Stimulated activated CD8-positive, alpha-beta memory T cell treated with anti-CD3 and anti-CD28 coated beads, Interleukin-12 subunit alpha, Interleukin-12 subunit beta, amount 100 ng/mL, for 4 hours (primary cell): ENCODE results near the gene PITPNM3.
"Not testable (repeated sequence)": the region's sequence is repeated elsewhere in the genome, so short reads cannot be mapped to it uniquely, and the experiment has no call there.

ENCODE experiments used
- DNase-seq: peaks from one replicate; pipeline ENCODE4 v3.0.0-alpha.2; 2020; ENCODE audit warnings: low read depth

Gene PITPNM3

DNA sequence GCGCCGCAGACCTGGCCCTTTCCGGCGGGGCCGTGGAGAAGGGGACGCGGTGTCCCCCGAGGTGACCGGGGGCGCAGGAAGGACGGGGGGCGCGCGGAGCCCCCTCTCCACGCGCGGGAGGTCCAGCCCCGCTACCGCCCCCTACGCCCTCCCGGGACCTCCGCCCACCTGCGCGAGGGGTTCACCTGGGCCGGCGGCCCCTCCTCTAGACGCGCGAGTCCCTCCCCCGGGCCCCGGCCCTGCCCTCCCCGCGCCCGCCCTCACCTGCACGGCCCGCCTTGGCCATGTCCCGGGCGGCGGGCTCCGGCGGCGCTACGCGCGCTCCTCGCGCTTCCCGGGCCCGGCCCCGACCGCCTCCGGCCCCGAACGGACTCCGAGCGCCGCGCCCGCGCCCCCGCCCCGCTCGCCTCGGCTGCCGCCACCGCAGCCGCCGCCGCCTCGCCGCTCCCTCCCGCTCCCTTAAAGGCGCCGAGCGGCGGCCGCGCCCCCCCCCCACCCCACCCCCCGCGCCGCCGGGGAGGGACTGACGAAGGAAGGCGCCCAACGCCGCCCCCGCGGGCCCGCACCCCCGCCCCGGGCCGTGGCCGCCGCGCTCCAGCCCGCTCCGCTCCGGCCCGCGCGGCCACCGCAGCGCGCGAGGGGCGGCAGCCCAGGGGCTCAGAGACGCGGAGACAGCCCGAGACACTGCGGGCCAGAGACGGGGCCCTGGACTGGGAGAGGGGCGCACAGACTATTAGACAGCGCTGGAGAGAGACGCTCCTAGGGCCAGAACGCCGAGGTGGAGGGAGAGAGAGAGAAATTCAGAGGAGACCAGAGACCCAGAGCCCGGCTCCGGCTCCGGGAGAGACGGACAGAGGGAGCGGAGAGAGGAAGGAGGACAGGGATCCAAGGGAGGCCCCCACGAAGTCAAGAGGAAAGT, at the start of gene PITPNM3:
TSS of gene PITPNM3 (minus strand) at position 435 of the 919 bp plus-strand sequence. CDS start at position 286, 149 bp downstream.
- DNase-seq: no peak

DNA sequence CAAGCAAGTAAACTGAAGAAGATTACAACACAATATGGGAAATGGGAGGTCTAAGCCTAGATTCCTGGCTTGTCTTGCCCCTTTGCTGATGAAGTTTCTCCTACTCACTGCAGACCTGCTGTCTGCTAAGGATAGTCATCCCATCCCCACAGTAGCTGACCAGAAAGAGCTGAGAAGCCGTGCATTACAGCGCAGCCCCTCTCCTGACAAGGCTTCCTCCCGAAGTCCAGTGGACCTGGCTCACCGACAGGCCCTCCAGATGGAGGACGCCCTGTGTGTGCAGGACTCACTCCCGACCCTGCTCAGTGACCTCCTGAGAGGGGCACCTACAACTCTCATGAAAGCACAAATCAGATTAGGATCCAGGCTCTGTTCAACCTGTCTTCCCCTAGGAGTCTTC, 48.8 kb upstream of the PITPNM3 start:
- no peak for DNase-seq

DNA sequence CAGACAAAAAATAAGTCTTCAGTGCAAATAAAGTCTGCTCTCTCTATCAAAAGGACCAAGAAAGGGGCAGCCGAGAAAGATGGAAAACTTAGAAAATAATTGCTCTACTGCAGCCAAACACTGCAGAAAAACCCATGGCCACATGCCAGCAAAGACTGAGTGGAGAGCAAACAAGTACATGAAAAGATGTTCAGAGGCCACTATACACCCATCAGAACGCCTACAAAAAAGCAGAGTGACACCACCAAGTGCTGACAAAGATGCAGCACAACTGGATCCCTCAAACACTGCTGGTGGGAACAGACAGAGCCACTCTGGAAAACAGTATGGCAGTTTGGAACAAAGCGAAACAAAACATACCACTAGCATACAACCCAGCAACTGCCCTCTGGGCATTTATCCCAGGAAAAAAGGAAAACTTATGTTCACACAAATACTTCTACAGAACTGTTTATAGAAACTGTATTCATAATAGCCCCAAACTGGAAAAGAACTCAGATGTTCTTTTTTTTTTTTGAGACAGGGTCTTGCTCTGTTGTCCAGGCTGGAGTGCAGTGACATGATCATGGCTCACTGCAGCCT, 47.5 kb upstream of the PITPNM3 start:
- no peak for DNase-seq

DNA sequence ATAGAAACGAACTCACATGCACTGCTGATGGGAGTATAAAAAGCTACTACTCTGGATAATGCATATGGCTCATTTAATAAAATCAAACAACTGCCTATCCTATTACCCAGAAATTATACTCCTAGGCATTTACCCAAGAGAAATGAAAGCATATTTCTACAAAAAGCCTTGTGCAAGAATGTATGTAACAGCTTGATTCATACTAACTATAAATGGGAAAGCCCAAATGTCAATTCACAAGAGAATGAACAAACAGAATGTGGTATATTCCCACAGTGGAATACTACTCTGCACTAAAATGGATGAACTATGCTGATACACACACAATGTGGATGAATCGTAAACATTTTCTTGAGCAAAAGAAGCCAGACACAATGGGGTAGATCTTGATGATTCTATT, 45.8 kb upstream of the PITPNM3 start:
- DNase-seq: no peak

DNA sequence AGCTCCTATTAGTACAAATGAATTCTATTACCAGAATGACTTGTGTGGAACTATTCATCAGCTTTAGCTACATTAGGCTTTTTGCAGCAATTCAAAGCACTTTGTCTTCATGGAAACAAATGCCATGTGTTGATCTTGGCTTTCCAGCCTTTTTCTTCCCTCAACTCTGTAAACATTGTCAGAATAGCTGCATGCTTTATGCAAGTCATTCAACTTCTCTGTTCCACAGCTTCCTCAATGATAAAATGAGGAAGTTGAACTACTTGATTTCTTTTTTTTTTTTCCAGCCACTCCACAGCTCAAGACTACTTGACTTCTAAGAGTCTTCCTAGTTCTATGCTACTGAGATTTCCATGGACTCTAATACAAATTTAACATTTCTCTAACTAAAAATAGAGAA, 43.0 kb upstream of the PITPNM3 start:
- DNase-seq: no peak

DNA sequence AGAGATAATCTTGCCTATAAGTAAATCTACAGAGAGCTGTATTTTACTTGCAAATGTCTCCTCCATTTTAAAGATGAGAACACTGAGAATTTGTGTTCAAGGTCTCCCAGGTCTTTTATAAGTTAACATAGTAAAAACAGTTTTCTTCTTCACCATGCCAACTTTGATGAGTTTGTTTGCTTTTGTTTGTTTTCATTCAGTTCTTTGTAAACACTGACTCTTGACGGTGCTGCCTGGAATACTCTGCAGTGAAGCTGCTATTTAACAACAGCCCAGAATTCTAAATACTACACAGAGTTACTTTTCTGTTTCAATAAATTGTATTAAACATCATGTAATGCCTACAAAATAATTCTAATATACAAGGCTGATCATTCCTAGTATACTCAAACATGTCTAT, 41.4 kb upstream of the PITPNM3 start:
- no peak for DNase-seq

DNA sequence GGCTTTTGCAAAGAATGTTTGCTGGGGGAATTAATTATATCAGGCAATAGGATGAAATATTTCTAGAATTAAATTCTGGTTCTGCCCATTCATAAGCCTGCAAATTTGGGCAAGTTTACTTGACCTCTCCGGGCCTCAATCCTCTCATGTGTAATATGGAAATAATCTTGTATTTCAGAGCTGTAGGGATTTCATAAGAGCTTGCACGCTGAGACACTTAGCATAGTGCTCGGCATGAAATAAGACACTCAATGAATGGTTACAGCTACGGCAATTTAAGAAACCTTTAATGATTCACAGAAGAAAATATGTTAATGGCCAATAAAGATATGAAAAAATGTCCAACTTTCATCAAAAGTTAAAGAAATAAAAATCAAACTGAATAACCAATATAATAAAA, 40.6 kb upstream of the PITPNM3 start:
- no peak for DNase-seq

DNA sequence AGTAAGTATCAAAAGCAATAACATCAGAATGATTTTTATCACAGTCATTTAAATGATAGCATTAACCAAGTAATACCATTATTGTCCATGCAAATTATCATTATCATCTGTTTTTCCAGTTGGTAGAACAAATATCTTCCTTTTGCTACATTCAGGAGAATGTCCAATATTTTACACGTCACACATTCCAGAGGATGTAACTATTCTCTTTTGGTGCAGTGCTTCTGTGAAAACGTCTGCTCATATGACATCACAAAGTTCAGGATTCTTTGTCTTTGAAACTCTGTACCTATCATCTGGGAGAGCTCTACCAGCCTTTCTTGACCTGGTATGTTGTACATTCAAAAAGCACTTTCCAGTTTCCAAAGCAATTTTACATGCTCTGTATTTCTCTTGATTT, 40.2 kb upstream of the PITPNM3 start:
- no peak for DNase-seq

DNA sequence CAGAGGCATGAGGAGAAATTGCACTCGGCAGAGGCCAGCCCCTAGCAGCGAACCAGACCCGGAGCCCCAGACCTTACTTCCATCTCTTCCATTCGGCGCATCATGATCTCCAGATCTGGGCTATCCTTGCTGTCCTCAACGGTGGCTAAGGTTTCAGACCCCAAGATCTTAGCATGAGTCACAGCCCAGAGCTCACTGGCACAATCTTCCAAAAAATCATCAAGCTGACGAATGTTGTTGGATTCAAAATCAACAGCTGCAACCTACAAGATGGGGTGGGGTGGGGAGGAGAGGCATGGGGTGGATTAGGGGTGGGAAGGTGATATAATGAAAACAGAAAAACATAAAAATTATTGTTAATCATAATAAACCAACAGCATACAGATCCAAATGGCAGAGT, 39.7 kb upstream of the PITPNM3 start:
- DNase-seq: no peak

DNA sequence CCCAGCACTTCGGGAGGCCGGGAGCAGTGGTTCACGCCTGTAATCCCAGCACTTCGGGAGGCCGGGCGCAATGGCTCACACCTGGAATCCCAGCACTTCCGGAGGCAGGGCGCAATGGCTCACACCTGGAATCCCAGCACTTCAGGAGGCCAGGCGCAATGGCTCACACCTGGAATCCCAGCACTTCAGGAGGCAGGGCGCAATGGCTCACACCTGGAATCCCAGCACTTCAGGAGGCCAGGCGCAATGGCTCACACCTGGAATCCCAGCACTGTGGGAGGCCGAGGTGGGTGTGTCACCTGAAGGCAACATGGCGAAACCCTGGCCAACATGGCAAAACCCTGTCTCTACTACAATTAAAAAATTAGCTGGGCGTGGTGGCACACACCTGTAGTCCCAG, 37.0 kb upstream of the PITPNM3 start:
- DNase-seq: not testable (repeated sequence)

DNA sequence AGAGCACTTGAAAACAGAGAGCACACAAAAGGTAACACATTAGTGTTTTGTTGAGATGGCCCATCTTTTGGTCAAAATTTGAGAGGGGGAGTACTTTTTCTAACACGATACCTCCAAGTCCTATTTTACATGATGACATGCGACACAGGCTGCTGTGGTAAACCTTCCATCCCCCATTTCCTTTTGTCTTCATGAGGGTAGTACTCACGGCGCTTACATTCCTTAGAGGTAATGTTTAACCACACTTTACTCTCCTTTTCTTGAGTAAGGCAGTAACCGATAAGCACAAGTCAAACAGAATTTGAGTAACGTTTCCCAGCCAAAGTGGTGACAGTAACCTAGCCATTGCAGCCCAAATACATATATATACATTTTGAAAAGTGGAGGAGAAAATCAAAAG, 35.8 kb upstream of the PITPNM3 start:
- no peak for DNase-seq

DNA sequence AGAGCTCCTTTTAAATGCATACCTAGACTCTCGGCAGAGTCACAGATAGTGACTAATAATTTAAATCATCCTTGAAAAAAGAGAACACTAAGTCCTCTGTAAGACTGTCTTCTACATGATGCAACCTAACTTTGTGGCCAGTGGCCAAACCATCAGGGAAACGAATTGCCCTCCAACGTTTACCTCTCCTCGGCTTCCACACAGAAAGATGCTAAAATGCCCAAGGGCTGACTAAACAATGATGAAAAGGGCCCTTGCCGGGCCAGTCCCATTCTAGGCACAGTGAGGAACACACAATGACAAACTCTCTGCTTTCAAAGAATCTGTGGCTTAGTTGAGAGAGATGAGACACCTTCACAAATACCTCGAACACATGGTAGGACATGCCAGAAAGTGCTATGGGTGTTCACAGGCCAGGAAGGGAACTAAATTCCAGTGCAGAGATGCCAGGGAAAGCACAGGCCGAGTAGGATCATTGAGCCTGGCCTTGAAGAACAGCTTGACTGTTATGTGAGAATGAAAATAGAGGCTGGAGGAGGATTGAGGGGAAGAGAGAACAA, 35.3 kb upstream of the PITPNM3 start:
- no peak for DNase-seq

DNA sequence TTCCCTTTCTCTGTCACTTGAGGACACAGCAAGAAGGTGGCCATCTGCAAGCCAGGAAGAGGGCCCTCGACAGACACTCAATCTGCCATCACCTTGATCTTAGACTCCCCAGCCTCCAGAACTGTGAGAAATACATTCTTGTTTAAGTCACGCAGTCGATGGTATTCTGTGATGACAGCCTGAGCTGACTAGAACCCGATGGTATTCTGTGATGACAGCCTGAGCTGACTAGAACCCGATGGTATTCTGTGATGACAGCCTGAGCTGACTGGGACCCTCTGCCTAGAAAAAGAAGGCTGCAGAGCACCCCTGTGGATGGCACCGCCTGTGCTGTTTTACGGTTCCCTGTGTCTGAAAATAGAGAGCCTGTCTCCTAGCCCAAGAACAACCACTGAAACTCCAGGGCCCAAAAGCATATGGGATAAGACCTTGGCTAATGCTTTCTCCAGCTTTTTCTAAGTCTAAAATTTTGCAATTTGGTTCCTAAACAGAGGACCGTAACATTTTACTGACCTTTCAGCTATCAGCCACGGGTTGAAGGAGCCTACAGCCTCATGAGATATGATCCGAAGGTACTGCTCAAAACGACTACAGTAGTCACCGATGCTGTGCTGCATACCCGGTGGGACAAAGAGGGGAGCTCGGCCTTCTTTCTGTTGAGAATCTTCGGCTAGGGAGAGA, 33.1 kb upstream of the PITPNM3 start:
- DNase-seq: no peak

DNA sequence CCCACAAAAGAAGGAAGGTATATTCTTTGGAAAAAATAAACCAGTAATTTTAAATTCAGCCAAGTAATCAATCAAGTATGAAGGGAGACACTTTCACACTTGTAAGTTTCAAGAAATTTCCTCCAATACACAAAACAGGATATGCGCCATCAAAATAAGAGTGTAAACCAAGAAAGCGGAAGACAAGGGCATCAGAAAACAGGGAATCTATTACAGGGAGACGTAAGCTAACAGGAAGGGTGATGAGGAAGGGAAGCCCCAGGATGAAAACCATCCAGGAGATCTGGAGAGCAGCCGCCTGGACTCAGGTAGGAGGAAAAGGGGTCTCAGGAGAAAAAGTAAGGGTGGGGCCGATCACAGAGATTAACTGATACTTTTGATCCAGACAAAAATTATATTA, 31.8 kb upstream of the PITPNM3 start:
- DNase-seq: no peak

DNA sequence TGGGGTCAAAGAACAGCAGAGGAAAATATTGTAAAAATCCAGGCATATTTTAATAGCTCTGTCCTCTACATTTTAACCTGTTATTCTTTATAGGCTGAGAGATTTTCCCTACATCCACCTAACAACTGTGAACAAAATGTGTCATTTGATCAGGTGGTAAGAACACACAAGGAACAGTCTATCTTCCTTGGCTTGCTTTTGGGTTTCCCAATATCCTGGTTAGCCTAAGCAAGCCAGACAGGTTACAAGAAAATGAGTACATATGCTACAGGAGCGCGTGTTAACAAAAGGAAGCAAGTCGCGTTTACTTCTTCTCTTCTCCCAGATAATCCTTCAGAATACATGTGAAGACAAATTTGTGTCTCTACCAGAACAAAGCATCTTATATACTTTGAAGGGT, 31.0 kb upstream of the PITPNM3 start:
- DNase-seq: no peak

DNA sequence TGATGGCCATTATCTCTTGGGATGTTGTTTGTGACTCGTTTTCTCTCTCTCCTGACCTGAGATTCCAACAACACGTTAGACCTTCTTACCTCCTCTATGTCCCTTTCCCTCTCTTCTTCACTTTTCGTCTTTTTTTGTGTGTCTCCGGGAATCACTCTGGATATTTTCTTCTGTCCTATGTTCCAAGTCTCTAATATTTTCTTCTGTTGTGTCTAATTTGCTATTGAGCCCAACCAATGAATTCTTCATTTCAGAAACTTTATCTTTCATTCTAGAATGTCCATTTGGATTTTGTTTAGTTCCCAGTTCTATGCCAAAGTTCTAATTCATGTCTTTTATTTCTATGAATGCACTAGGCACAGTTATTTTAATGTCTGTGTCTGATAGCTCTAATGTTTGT, 27.1 kb upstream of the PITPNM3 start:
- no peak for DNase-seq

DNA sequence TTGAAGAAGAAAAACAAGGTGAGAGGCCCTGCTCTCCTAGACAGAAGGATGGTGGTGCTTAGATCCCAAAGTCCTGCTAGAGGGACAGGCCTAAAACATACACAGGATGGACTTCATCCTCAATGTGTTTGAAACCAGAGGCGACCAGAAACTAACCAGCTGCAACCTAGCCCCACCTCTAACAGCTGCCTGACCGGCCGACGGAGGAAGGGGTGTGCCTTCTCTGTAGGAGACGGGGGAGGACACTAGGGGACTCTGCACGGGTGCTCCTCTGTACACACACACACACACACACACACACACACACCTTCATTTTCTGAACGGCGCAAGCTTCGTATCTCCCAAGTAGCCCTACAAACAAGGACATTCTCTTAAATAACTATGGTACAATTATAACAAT, 24.3 kb upstream of the PITPNM3 start:
- DNase-seq: no peak

DNA sequence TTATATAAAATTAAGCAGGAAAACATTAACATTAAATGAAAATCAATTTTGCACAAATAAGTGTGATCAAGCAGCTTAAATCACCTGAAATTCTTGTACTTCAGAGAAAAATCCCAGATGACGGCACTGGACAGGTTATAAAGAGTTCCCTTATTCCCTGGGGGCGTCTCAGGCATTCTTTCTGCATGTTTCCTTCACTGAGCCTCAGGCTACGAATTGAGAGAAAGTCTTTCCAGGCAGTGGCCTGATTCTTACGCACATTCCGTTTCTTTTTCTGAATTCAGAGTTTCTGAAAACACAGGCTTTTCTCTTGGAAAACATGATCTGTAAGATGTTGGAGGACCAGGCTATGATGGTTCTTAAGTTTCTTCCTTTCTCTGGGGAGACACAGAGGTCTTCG, 22.1 kb upstream of the PITPNM3 start:
- no peak for DNase-seq

DNA sequence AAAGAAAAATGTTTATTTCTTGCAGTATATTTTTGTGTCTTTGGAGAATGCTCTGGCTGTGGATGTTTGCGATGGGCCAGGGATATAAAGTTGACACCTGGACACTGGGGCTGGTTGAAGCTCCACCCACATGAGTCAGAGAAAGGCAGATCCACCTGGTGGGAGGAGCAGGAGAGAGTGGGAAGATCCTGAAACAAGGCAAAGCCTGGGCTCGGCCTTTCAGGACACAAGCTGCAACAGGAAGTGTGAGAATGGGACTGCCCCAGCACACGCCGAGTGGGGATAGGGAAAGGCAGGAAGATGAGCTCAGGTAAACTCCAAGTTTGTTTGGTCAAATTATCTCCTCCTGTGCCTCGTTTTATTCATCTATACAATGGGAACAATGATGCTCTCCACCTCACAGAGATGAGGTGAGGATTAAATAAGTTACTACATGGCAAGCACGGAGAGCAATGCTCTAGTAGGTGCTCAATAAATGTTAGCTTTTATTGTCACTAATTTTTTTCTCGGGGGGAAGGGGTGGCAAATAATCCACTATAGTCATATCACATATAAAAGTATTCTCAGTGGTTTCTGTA, 21.4 kb upstream of the PITPNM3 start:
- DNase-seq: no peak

DNA sequence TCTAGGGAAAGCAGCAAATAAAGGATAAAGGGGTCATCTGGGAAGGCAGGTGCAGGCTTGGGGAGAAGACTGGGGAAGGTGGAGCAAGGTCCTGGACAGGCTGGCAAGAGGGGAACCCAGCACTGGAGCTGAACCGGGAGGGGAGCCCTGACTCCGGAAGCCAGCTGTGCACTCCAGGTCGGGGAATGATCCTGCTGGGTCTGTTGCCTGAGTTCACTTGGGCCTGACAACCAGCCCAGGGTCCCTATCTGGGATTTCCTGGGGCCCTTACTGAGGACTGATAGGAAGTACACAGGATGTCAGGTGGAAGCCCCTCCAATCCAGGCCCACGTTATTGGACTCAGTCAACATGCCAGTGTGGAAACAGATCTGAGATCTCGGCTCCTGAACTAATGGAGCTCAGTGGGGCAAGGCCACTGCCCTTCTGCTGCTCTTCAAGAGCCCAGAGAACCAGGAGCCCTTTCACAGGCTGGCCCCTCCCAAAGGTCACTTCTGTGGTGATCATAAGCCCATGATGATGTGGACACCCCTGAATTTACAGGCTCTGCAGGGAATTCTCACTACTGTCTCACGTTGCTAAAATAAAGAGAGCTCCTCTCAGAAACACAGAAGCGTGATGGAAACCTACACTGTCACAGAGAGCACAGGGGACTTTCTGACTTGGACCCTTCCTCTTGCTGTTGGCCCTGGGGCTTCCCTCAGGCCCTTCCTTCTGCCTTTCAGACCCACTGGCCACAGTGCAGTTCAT, 19.9 kb upstream of the PITPNM3 start:
- DNase-seq: no peak

DNA sequence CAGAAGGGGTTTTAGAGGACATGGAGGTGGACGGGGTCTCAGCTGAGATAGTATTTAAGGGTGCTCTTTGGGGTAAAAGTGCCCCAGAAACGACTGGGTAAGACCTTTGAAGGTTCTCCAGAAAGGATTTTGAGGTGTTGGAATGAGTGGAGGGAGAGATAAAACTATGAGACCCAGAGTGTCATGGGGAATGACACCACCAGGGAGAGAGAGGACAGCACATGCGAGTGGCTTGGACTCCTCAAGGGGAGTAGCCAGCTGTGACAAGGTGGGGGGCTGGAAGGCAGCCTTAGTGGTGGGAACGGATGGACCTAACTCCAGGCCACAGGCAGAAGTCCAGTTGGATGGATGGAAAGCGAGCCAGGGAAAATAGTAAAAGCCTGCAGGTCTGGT, 19.2 kb upstream of the PITPNM3 start:
- DNase-seq: no peak
